ENCODE results near the gene UNC119. TPM values are rescaled to one million over a fixed set of nuclear protein-coding genes. Genes with fewer than 3 reads are reported as not detected.

The UNC119 gene
- total RNA-seq, 1 experiment from 2014 or later: 43.2 TPM

DNA sequence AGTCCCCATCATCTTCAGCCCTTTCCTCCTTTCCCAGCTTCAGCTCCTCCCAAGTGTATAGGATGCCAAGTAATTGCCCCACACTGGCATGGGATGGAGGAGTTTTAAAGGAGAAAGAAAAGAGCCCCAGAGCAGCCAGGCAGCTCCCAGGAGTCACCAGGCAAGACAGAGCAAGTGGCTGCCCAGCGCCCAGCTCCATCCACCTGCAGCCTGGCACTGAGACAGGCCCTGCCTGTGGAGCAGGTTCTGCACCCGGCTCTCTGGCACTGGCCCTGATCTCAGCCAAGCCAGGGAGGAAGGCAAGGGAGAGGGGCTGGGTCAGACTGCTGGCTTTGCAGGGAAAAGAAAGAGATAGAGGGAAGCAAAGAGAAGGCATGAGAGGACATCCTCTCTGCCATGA is 24.6 kb downstream of the UNC119 start:
- Histone ChIP-seq H3K4me2 (ENCODE audit: low read length) (no peak overlapping the region), H3K9ac (ENCODE audit: low read length) (no peak overlapping the region), H3K9me2 (ENCODE audit: insufficient read depth) (no peaks in the 10 kb centered on the region), H3K27ac (ENCODE audit: low read depth, low read length) (no peak overlapping the region), H3K27me3 (ENCODE audit: insufficient read depth, low read length) (peaks cover 7% of the 10 kb centered on the region), H3K79me2 (ENCODE audit: insufficient read depth, low read length) (no peaks in the 10 kb centered on the region), H3K4me1 (ENCODE audit: control insufficient read depth in 1 of 2, insufficient read depth in 2 of 2, low read length in 2 of 2) (peaks cover 0 to 11% of the 10 kb centered on the region in 2 experiments; a peak in 2 of 4 replicates), H2AFZ (ENCODE audit: low read depth, low read length, poor library complexity, severe bottlenecking) (no peak overlapping the region), H3K36me3 (ENCODE audit: control insufficient read depth in 1 of 2, insufficient read depth in 2 of 2, low read length in 2 of 2) (no peaks in the 10 kb centered on the region), H3K9me3 (ENCODE audit: control insufficient read depth in 1 of 2, insufficient read depth in 1 of 2, low read depth in 1 of 2, low read length in 2 of 2) (no peaks in the 10 kb centered on the region), H4K20me1 (ENCODE audit: insufficient read depth) (no peaks in the 10 kb centered on the region), H3K4me3 (replicated peaks in 1 of 2; ENCODE audit: low read depth in 1 of 2, low read length in 2 of 2) (no peak overlapping the region)
- intact Hi-C loops (cut with micrococcal nuclease): no loop called here
- no peak for DNase-seq (ENCODE audit: low read depth, low spot score)
- RAD21 ChIA-PET (ENCODE audit: low non-redundant PET in 1 of 2, low total read pairs in 2 of 2, uncharacterized antibody in 2 of 2, unreplicated experiment in 2 of 2): no interaction called here
- TF ChIP-seq, protein P1, sequence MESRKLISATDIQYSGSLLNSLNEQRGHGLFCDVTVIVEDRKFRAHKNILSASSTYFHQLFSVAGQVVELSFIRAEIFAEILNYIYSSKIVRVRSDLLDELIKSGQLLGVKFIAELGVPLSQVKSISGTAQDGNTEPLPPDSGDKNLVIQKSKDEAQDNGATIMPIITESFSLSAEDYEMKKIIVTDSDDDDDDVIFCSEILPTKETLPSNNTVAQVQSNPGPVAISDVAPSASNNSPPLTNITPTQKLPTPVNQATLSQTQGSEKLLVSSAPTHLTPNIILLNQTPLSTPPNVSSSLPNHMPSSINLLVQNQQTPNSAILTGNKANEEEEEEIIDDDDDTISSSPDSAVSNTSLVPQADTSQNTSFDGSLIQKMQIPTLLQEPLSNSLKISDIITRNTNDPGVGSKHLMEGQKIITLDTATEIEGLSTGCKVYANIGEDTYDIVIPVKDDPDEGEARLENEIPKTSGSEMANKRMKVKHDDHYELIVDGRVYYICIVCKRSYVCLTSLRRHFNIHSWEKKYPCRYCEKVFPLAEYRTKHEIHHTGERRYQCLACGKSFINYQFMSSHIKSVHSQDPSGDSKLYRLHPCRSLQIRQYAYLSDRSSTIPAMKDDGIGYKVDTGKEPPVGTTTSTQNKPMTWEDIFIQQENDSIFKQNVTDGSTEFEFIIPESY (IDR thresholded peaks at IDR 0.05; ENCODE audit: extremely low read depth, insufficient replicate concordance, low read length): no peak
- TF ChIP-seq EZH2phosphoT487 (IDR thresholded peaks at IDR 0.05; ENCODE audit: borderline replicate concordance): no peak
- no peak for TF ChIP-seq FOSL1 (IDR thresholded peaks at IDR 0.05; ENCODE audit: low read depth)
- TF ChIP-seq SRF (IDR thresholded peaks at IDR 0.05; ENCODE audit: low read depth): no peak
- TF ChIP-seq CEBPB (IDR thresholded peaks at IDR 0.05; ENCODE audit: low read depth): no peak
- no peak for TF ChIP-seq RAD21 (IDR thresholded peaks at IDR 0.05; ENCODE audit: low read depth)
- no peak for TF ChIP-seq ELF1 (IDR thresholded peaks at IDR 0.05; ENCODE audit: borderline replicate concordance, low read depth)
- ATAC-seq: no peak
- no TSS peak for BruUV-seq (replicated peaks)
- CTCF ChIA-PET: no interaction called here
- POLR2A ChIA-PET: no interaction called here

DNA sequence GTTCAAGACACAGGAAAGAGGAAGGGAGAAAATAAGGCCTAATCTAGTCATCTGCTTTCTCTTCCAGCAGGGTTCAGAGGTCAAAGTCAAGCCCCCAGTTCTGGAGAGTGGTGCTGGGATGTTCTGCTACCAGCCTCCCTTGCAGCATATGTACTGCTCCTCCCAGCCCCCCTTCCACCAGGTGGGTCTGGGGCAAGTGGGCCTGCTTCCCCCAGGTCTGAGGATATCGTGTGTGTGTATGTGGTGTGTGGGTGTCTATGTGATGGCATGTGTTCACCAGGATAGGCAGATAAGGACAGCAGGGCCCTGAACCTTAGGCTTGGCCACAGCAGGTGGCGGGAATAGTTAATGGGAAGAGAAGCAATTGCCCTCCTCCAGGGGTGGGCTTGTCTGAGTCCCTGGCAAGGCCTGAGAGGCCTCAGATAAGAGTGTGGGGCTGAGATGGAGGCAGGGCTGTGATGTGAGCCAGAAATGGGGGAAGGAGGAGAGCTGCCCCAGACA is 25.2 kb downstream of the UNC119 start:
- CTCF ChIA-PET: no interaction called here

More for the DNA sequence above, 25.2 kb downstream of the UNC119 start:
- Histone ChIP-seq H2AFZ (ENCODE audit: low read depth, low read length, poor library complexity, severe bottlenecking) (no peak overlapping the region), H3K9ac (ENCODE audit: low read length) (no peak overlapping the region), H3K4me1 (ENCODE audit: control insufficient read depth in 1 of 2, insufficient read depth in 2 of 2, low read length in 2 of 2) (peaks cover 0 to 11% of the 10 kb centered on the region in 2 experiments; a peak in 2 of 4 replicates), H3K4me2 (ENCODE audit: low read length) (no peak overlapping the region), H4K20me1 (ENCODE audit: insufficient read depth) (no peaks in the 10 kb centered on the region), H3K79me2 (ENCODE audit: insufficient read depth, low read length) (no peaks in the 10 kb centered on the region), H3K9me3 (ENCODE audit: control insufficient read depth in 1 of 2, insufficient read depth in 1 of 2, low read depth in 1 of 2, low read length in 2 of 2) (no peaks in the 10 kb centered on the region), H3K27ac (ENCODE audit: low read depth, low read length) (no peak overlapping the region), H3K4me3 (replicated peaks in 1 of 2; ENCODE audit: low read depth in 1 of 2, low read length in 2 of 2) (no peak overlapping the region), H3K9me2 (ENCODE audit: insufficient read depth) (no peaks in the 10 kb centered on the region), H3K27me3 (ENCODE audit: insufficient read depth, low read length) (peaks cover 7% of the 10 kb centered on the region), H3K36me3 (ENCODE audit: control insufficient read depth in 1 of 2, insufficient read depth in 2 of 2, low read length in 2 of 2) (no peaks in the 10 kb centered on the region)
- no peak for ATAC-seq
- TF ChIP-seq EGR1 (IDR thresholded peaks at IDR 0.05; ENCODE audit: low read depth): no peak
- TF ChIP-seq, protein P2, sequence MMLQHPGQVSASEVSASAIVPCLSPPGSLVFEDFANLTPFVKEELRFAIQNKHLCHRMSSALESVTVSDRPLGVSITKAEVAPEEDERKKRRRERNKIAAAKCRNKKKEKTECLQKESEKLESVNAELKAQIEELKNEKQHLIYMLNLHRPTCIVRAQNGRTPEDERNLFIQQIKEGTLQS (IDR thresholded peaks at IDR 0.05): no peak
- no peak for TF ChIP-seq SP1 (IDR thresholded peaks at IDR 0.05; ENCODE audit: low read depth)
- TF ChIP-seq, protein P3, sequence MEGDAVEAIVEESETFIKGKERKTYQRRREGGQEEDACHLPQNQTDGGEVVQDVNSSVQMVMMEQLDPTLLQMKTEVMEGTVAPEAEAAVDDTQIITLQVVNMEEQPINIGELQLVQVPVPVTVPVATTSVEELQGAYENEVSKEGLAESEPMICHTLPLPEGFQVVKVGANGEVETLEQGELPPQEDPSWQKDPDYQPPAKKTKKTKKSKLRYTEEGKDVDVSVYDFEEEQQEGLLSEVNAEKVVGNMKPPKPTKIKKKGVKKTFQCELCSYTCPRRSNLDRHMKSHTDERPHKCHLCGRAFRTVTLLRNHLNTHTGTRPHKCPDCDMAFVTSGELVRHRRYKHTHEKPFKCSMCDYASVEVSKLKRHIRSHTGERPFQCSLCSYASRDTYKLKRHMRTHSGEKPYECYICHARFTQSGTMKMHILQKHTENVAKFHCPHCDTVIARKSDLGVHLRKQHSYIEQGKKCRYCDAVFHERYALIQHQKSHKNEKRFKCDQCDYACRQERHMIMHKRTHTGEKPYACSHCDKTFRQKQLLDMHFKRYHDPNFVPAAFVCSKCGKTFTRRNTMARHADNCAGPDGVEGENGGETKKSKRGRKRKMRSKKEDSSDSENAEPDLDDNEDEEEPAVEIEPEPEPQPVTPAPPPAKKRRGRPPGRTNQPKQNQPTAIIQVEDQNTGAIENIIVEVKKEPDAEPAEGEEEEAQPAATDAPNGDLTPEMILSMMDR (IDR thresholded peaks at IDR 0.05 in 2 of 3, conservative IDR thresholded peaks at IDR 0.05 in 1 of 3; ENCODE audit: borderline replicate concordance in 1 of 3, insufficient read depth in 1 of 3, low read depth in 2 of 3, low read length in 2 of 3): no peak
- TF ChIP-seq JUND (IDR thresholded peaks at IDR 0.05): no peak
- no peak for TF ChIP-seq POLR2AphosphoS5 (IDR thresholded peaks at IDR 0.05; ENCODE audit: low read depth, low read length)
- TF ChIP-seq CEBPB (IDR thresholded peaks at IDR 0.05; ENCODE audit: low read depth): no peak
- no peak for TF ChIP-seq EZH2 (IDR thresholded peaks at IDR 0.05)
- TF ChIP-seq ZFX (IDR thresholded peaks at IDR 0.05): no peak
- no peak for TF ChIP-seq CBX3 (IDR thresholded peaks at IDR 0.05; ENCODE audit: low read depth)
- no peak for TF ChIP-seq ELF1 (IDR thresholded peaks at IDR 0.05; ENCODE audit: borderline replicate concordance, low read depth)
- no peak for TF ChIP-seq TCF7L2 (IDR thresholded peaks at IDR 0.05; ENCODE audit: borderline replicate concordance, extremely low read depth, insufficient read depth, insufficient read length)
- no peak for DNase-seq (ENCODE audit: low read depth, low spot score)
- no TSS peak for BruUV-seq (replicated peaks)
- POLR2A ChIA-PET: no interaction called here
- intact Hi-C loops (cut with micrococcal nuclease): no loop called here
- RAD21 ChIA-PET (ENCODE audit: low non-redundant PET in 1 of 2, low total read pairs in 2 of 2, uncharacterized antibody in 2 of 2, unreplicated experiment in 2 of 2): no interaction called here

Data from HCT116 (cell line).